Uterus (tissue), 2 donors: Measurements from ENCODE around the gene CDH4.

ENCODE experiments used
- POLR2A ChIP-seq, 2 donors: fragments of 450-650 bp; IDR thresholded peaks; one replicate each; pipeline ENCODE4 v1.6.1; 2016; ENCODE audit warnings: antibody characterized with exemption in 2 of 2, mild to moderate bottlenecking in 1 of 2, moderate library complexity in 1 of 2
- TF ChIP-seq, protein P1 (sequence below), 4 experiments: fragments of 200-600 bp in 2 of 4; fragments of 450-650 bp in 2 of 4; sonication (generic) in 2 of 4; IDR thresholded peaks; one replicate each; pipeline ENCODE4 v1.5.1; 2016 to 2019; ENCODE audit warnings: antibody characterized with exemption in 4 of 4, mild to moderate bottlenecking in 2 of 4, moderate library complexity in 1 of 4

DNA sequence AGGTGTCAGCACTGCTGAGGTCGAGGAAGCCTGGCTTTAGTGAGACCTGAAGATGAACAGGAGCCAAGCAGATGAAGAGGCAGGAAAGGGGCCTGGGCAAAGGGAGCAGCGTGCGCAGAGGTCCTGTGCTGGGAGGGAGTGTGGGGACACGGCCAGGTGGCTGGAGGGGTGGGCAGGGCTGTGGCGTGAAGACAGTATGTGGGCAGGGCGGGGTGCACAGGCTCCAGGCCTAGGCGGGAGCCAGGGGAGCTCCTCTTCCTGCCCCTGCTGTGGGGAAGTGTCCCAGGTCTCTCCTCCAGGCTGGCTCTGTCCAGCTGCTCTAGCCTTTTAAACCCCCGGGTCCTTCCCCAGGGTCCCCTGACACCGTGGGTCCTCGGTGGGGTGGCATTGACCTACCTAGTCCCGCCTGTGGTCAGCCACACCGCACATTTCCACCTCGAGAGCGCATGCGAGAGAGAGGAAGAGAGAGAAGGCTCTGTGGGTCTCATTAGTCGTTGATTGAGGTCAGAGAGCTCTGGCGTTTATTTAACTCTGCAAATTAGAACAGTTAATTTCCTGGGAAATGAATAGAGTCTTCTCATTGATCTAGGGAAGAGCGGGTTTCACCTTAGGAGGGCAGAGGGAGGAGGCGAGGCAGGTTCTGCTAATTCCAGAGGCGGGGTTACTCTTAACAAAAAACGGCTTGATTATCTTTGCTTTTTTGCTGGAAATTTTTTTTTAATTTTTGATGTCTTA lies 68.8 kb downstream of the CDH4 start:
- TF ChIP-seq, protein P1, sequence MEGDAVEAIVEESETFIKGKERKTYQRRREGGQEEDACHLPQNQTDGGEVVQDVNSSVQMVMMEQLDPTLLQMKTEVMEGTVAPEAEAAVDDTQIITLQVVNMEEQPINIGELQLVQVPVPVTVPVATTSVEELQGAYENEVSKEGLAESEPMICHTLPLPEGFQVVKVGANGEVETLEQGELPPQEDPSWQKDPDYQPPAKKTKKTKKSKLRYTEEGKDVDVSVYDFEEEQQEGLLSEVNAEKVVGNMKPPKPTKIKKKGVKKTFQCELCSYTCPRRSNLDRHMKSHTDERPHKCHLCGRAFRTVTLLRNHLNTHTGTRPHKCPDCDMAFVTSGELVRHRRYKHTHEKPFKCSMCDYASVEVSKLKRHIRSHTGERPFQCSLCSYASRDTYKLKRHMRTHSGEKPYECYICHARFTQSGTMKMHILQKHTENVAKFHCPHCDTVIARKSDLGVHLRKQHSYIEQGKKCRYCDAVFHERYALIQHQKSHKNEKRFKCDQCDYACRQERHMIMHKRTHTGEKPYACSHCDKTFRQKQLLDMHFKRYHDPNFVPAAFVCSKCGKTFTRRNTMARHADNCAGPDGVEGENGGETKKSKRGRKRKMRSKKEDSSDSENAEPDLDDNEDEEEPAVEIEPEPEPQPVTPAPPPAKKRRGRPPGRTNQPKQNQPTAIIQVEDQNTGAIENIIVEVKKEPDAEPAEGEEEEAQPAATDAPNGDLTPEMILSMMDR (IDR thresholded peaks at IDR 0.05) = no peak
- no peak for TF ChIP-seq POLR2A (IDR thresholded peaks at IDR 0.05)
